Endothelial cell of umbilical vein (primary cell): ENCODE data around the gene RHOG. TPM values are rescaled to one million over a fixed set of nuclear protein-coding genes. Genes with fewer than 3 reads are reported as not detected.

Source experiments
- BruUV-seq: library from RNA; stranded (reverse); fragments of 400-500 nt; replicated peaks from 2 replicates; lab custom pipeline; 2021; lab: Mats Ljungman, UMichigan
- CTCF ChIA-PET: fragments of 300-600, 350-600 bp; sonication (Branson Sonifier 250); formaldehyde crosslinking; loops from one replicate; lab custom pipeline; 2021; ENCODE audit warnings: antibody characterized with exemption, inconsistent platforms; lab: Charles Lee
- POLR2A ChIA-PET: fragments of 300-600, 350-600 bp; sonication (Branson Sonifier 250); formaldehyde crosslinking; loops from one replicate; lab custom pipeline; 2021; ENCODE audit warnings: antibody characterized with exemption, inconsistent platforms; lab: Charles Lee
- DNase-seq: peaks from one replicate; pipeline ENCODE4 v3.0.0-alpha.2; 2011; ENCODE audit warnings: low read depth, low spot score
- FAIRE-seq: peaks from 2 replicates; lab custom pipeline; 2011; peaks lifted over from hg19 to GRCh38; lab: Jason Lieb, UNC
- H2AFZ ChIP-seq: 2 replicates; pipeline ENCODE4 v1.6.0; 2012; ENCODE audit warnings: low read depth, low read length, control low read depth, inconsistent platforms
- H3K27ac ChIP-seq: 2 replicates; pipeline ENCODE4 v1.5.1; 2011; ENCODE audit warnings: low read depth, mild to moderate bottlenecking, control low read depth, low read length, moderate library complexity; ENCODE audit not compliant: insufficient read depth
- H3K27me3 ChIP-seq, 2 experiments: 2 replicates each; pipeline versions ENCODE4 v1.6.0 to v1.6.1; 2011; ENCODE audit warnings: low read length in 2 of 2, mixed read lengths in 1 of 2; ENCODE audit not compliant: control insufficient read depth in 2 of 2, insufficient read depth in 2 of 2
- H3K36me3 ChIP-seq, 2 experiments: 2 replicates in 1 of 2; 3 replicates in 1 of 2; pipeline ENCODE4 v1.5.1; 2011; ENCODE audit warnings: low read length in 2 of 2, mild to moderate bottlenecking in 1 of 2, moderate library complexity in 1 of 2; ENCODE audit not compliant: control insufficient read depth in 2 of 2, insufficient read depth in 2 of 2; ENCODE audit errors: extremely low read depth in 1 of 2
- H3K4me1 ChIP-seq: 3 replicates; pipeline ENCODE4 v1.5.1; 2011; ENCODE audit warnings: mild to moderate bottlenecking, low read length; ENCODE audit not compliant: control insufficient read depth, insufficient read depth; ENCODE audit errors: extremely low read depth
- H3K4me2 ChIP-seq: 2 replicates; pipeline ENCODE4 v1.6.1; 2011; ENCODE audit warnings: low read length, control low read depth, mixed read lengths; ENCODE audit not compliant: insufficient read depth
- H3K4me3 ChIP-seq, 3 experiments: fragments of 200-600 bp in 1 of 3; sonication (generic), shearing (Covaris generic) in 1 of 3; replicated peaks in 1 of 3; 2 replicates each; pipeline ENCODE4 v1.5.1; 2011 to 2016; ENCODE audit warnings: control low read depth in 3 of 3, low read length in 3 of 3, mild to moderate bottlenecking in 2 of 3, inconsistent platforms in 1 of 3, low read depth in 1 of 3, moderate library complexity in 1 of 3; ENCODE audit not compliant: insufficient read depth in 1 of 3
- H3K79me2 ChIP-seq: 2 replicates; pipeline ENCODE4 v1.6.0; 2012; ENCODE audit warnings: low read length, inconsistent platforms; ENCODE audit not compliant: control insufficient read depth, insufficient read depth
- H3K9ac ChIP-seq: replicated peaks from 2 replicates; pipeline ENCODE3; 2011; ENCODE audit warnings: low read length, control low read depth; ENCODE audit not compliant: insufficient read depth; ENCODE audit errors: extremely low read depth
- H3K9me1 ChIP-seq: replicated peaks from 3 replicates; pipeline ENCODE4 v1.6.0; 2011; ENCODE audit warnings: mild to moderate bottlenecking, low read length; ENCODE audit not compliant: control insufficient read depth, insufficient read depth; ENCODE audit errors: extremely low read depth
- H3K9me3 ChIP-seq: replicated peaks from 2 replicates; pipeline ENCODE4 v1.5.1; 2012; ENCODE audit warnings: low read length, inconsistent platforms; ENCODE audit not compliant: control insufficient read depth, insufficient read depth
- H4K20me1 ChIP-seq: replicated peaks from 2 replicates; pipeline ENCODE3; 2011; ENCODE audit warnings: mild to moderate bottlenecking, low read length; ENCODE audit not compliant: control insufficient read depth, insufficient read depth; ENCODE audit errors: extremely low read depth
- CTCF ChIP-seq, 2 donors: IDR thresholded peaks; 1 replicate in 1 of 2; 2 replicates in 1 of 2; pipeline ENCODE4 v1.5.1; 2011; ENCODE audit warnings: low read length in 2 of 2, mild to moderate bottlenecking in 2 of 2, moderate library complexity in 2 of 2, control low read depth in 1 of 2, inconsistent platforms in 1 of 2, low read depth in 1 of 2; ENCODE audit not compliant: insufficient read depth in 1 of 2; ENCODE audit errors: extremely low read depth in 1 of 2
- EZH2 ChIP-seq: IDR thresholded peaks from 2 replicates; pipeline ENCODE4 v1.6.1; 2012; ENCODE audit warnings: borderline replicate concordance, low read depth, mild to moderate bottlenecking, moderate library complexity, low read length, inconsistent platforms; ENCODE audit not compliant: severe bottlenecking
- FOS ChIP-seq: IDR thresholded peaks from 2 replicates; pipeline ENCODE4 v1.6.1; 2011; ENCODE audit warnings: mild to moderate bottlenecking, low read length, moderate library complexity, borderline replicate concordance; ENCODE audit not compliant: insufficient read depth
- GATA2 ChIP-seq: IDR thresholded peaks from 2 replicates; pipeline ENCODE4 v1.7.0; 2011; ENCODE audit warnings: low read depth, mild to moderate bottlenecking, moderate library complexity, mixed read lengths, low read length; ENCODE audit not compliant: insufficient read length, insufficient read depth
- JUN ChIP-seq: IDR thresholded peaks from 2 replicates; pipeline ENCODE4 v1.6.1; 2011; ENCODE audit warnings: borderline replicate concordance, low read depth; ENCODE audit not compliant: insufficient read length, insufficient read depth
- MYC ChIP-seq: IDR thresholded peaks from one replicate; pipeline ENCODE4 v1.6.1; 2011; ENCODE audit warnings: mild to moderate bottlenecking, low read depth, low read length
- POLR2A ChIP-seq: IDR thresholded peaks from 2 replicates; pipeline ENCODE4 v1.6.1; 2012; ENCODE audit warnings: low read depth, mild to moderate bottlenecking, control low read depth, low read length
- POLR2AphosphoS5 ChIP-seq: IDR thresholded peaks from 2 replicates; pipeline ENCODE4 v1.6.1; 2012; ENCODE audit warnings: low read depth, mild to moderate bottlenecking, control low read depth, low read length, moderate library complexity; ENCODE audit not compliant: insufficient read depth
- dilution Hi-C: fragments of 300-500 bp; cut with MboI; formaldehyde crosslinking; loops from one replicate; pipeline ENCODE4 v1.15.0; 2019; ENCODE audit warnings: low sequenced_read_pairs; ENCODE audit not compliant: extremely low pct_ligation_motif_present
- intact Hi-C: fragments of 100-400 bp; cut with micrococcal nuclease; formaldehyde crosslinking; loops from one replicate; pipeline ENCODE4 v1.10.0; 2022
- polyA plus RNA-seq, 4 experiments: library from polyadenylated mRNA; depleted of rRNA in 3 of 4; stranded (reverse) in 3 of 4; unstranded in 1 of 4; fragments of >200 nt; gene quantifications; 2 replicates each; pipeline versions ENCODE4 v1.2.1 to v1.2.3, GENCODE V29; 2011 to 2012; ENCODE audit warnings: missing spikeins in 1 of 4
- total RNA-seq: library from RNA; stranded (reverse); gene quantifications from 2 replicates; pipeline ENCODE4 v1.2.3, GENCODE V29; 2021
- TF ChIP-seq, protein P1 (sequence below): IDR thresholded peaks from 2 replicates; pipeline ENCODE4 v1.6.1; 2011; ENCODE audit not compliant: insufficient read depth, insufficient read length

Gene RHOG
- total and polyA plus RNA-seq, 2 donors (not counting 3 experiments of a cell fraction or from before 2014, with no cell fraction given), result 69.0 to 119 TPM

GRCh38 chr11:3853545-3853842 lies 12.7 kb upstream of the RHOG start:
- dilution Hi-C loops, result loop anchor here (25.0 kb wide), 1 partner anchor 209 kb away; no protein-coding TSS in a partner anchor
- H3K4me2 ChIP-seq, result no peak overlapping the region
- no peak for FAIRE-seq
- ChIA-PET CTCF (interaction anchor here (2.6 to 13.5 kb wide), 4 partner anchors 13 to 217 kb away, joined by 14 to 871 read pairs (median 60); partner anchors contain the start of gene RHOG), POLR2A (no interaction called here)
- peaks cover 7% of the 10 kb centered on the region for H3K79me2 ChIP-seq
- no peak overlapping the region for H3K4me3 ChIP-seq
- intact Hi-C loops, result no loop called here
- H3K4me1 ChIP-seq, result peaks cover 12% of the 10 kb centered on the region
- no peak overlapping the region for H2AFZ ChIP-seq
- H3K27me3 ChIP-seq, result no peaks in the 10 kb centered on the region
- no peaks in the 10 kb centered on the region for H3K36me3 ChIP-seq
- no peaks in the 10 kb centered on the region for H3K9me3 ChIP-seq
- TF ChIP-seq JUN (no peak), GATA2 (no peak), CTCF (IDR thresholded peaks at IDR 0.05; ENCODE audit: extremely low read depth in 1 of 2, insufficient read depth in 1 of 2, low read depth in 1 of 2, low read length in 2 of 2) (no peak), FOS (no peak), POLR2AphosphoS5 (no peak), MYC (no peak), POLR2A (no peak), EZH2 (no peak)
- TF ChIP-seq, protein P1, sequence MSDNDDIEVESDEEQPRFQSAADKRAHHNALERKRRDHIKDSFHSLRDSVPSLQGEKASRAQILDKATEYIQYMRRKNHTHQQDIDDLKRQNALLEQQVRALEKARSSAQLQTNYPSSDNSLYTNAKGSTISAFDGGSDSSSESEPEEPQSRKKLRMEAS, result no peak
- no peak overlapping the region for H3K27ac ChIP-seq
- BruUV-seq, result no TSS peak
- no peak overlapping the region for H3K9ac ChIP-seq
- H3K9me1 ChIP-seq, result no peaks in the 10 kb centered on the region
- no peak for DNase-seq
- no peaks in the 10 kb centered on the region for H4K20me1 ChIP-seq
